Measurements from ENCODE around the gene RHBDL3. TPM values are rescaled to one million over a fixed set of nuclear protein-coding genes. Genes with fewer than 3 reads are reported as not detected.

The RHBDL3 gene
- total and polyA plus RNA-seq, 4 donors = 0.14 to 0.51 (median 0.25) TPM

DNA sequence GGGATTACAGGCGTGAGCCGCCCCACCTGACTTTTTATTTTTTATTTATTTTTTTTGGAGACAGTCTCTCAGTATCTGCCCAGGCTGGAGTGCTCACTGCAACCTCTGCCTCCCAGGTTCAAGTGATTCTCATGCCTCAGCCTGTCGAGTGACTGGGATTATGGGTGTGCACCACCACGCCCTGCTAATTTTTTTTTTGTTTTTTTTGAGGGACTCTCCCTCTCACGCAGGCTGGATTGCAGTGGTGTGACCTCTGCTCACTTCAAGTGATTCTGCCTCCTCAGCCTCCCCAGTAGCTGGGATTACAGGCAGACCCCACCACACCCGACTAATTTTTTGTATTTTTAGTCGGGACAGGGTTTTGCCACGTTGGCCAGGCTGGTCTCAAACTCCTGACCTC is 92.0 kb downstream of the RHBDL3 start:
- no peak overlapping the region for H3K9ac ChIP-seq (ENCODE audit: insufficient read depth in 1 of 2, low read length in 2 of 2)
- no peak overlapping the region for H3K4me3 ChIP-seq
- H3K27ac ChIP-seq (ENCODE audit: low read depth in 1 of 2, low read length in 1 of 2) = no peak overlapping the region
- ATAC-seq (ENCODE audit: insufficient read depth, low FRiP score) (no peak), DNase-seq (no peak)
- 85 to 93% methylated on average over 8 of the region's 8 CpGs for WGBS, 2 donors
- no peaks in the 10 kb centered on the region for H3K9me3 ChIP-seq (ENCODE audit: control insufficient read depth in 4 of 4, insufficient read depth in 3 of 4, low read length in 3 of 4)
- peaks cover 0 to 21% (median 6%) of the 10 kb centered on the region in 5 donors for H3K4me1 ChIP-seq (ENCODE audit: control insufficient read depth in 5 of 5, insufficient read depth in 5 of 5, low read length in 5 of 5)
- TF ChIP-seq, protein P1, sequence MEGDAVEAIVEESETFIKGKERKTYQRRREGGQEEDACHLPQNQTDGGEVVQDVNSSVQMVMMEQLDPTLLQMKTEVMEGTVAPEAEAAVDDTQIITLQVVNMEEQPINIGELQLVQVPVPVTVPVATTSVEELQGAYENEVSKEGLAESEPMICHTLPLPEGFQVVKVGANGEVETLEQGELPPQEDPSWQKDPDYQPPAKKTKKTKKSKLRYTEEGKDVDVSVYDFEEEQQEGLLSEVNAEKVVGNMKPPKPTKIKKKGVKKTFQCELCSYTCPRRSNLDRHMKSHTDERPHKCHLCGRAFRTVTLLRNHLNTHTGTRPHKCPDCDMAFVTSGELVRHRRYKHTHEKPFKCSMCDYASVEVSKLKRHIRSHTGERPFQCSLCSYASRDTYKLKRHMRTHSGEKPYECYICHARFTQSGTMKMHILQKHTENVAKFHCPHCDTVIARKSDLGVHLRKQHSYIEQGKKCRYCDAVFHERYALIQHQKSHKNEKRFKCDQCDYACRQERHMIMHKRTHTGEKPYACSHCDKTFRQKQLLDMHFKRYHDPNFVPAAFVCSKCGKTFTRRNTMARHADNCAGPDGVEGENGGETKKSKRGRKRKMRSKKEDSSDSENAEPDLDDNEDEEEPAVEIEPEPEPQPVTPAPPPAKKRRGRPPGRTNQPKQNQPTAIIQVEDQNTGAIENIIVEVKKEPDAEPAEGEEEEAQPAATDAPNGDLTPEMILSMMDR (IDR thresholded peaks at IDR 0.05; ENCODE audit: control extremely low read depth, extremely low read depth) = no peak
- H3K36me3 ChIP-seq (ENCODE audit: control insufficient read depth in 4 of 4, insufficient read depth in 4 of 4, low read length in 4 of 4) = peaks cover 22 to 57% (median 42%) of the 10 kb centered on the region in 4 donors
- H3K27me3 ChIP-seq (ENCODE audit: control insufficient read depth in 3 of 3, insufficient read depth in 3 of 3, low read length in 2 of 3) = no peaks in the 10 kb centered on the region

DNA sequence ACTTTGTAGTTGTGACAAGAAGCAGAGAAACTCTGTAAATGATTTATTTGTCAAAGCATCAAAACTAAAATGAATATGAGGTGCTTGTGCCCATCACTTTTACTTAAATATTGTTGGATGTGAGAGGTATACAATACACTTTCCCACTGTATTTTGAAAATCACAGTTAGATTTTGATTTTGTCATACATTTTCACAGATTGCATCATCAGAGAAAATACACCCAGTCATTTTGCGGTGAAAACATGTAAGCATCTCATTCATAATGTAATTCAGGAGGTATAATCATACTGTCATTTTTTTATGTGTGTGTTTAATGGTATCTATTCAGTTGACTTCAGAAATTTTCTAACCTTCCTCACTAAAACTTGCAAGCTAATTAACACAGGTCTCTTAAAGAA is 95.6 kb downstream of the RHBDL3 start:
- no peak for ATAC-seq (ENCODE audit: insufficient read depth, low FRiP score)
- H3K36me3 ChIP-seq (ENCODE audit: control insufficient read depth in 4 of 4, insufficient read depth in 4 of 4, low read length in 4 of 4) = peaks cover 33 to 67% (median 48%) of the 10 kb centered on the region in 4 donors
- no peaks in the 10 kb centered on the region for H3K27me3 ChIP-seq (ENCODE audit: control insufficient read depth in 3 of 3, insufficient read depth in 3 of 3, low read length in 2 of 3)
- H3K9ac ChIP-seq (ENCODE audit: insufficient read depth in 1 of 2, low read length in 2 of 2) = no peak overlapping the region
- no peak for DNase-seq
- no peak overlapping the region for H3K4me3 ChIP-seq
- TF ChIP-seq, protein P1 (IDR thresholded peaks at IDR 0.05; ENCODE audit: control extremely low read depth, extremely low read depth) = no peak
- 81 to 84% methylated on average over 1 of the region's 1 CpG for WGBS, 2 donors
- no peaks in the 10 kb centered on the region for H3K9me3 ChIP-seq (ENCODE audit: control insufficient read depth in 4 of 4, insufficient read depth in 3 of 4, low read length in 3 of 4)
- peaks cover 0 to 1% (median 0%) of the 10 kb centered on the region in 5 donors for H3K4me1 ChIP-seq (ENCODE audit: control insufficient read depth in 5 of 5, insufficient read depth in 5 of 5, low read length in 5 of 5)
- H3K27ac ChIP-seq (ENCODE audit: low read depth in 1 of 2, low read length in 1 of 2) = no peak overlapping the region

DNA sequence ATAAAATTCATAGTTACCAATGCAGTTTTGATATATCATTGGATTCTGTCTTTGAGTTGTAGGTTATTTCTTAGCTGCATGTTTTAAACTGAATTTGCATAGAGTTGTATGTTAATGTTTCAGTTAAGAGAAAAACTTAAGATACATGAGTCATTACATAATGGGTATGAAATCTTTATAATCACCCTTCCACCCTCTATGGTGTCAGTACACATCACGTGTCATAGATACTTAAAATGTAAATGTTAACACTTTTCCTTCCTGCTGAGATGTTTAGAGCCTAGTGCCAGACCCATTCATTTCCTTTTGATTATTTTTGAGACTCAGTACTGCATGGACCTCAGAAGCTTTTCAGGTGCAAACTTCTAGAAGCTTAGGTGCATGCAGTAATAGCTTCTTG is 104.8 kb downstream of the RHBDL3 start:
- no peak overlapping the region for H3K9ac ChIP-seq (ENCODE audit: insufficient read depth in 1 of 2, low read length in 2 of 2)
- H3K9me3 ChIP-seq (ENCODE audit: control insufficient read depth in 4 of 4, insufficient read depth in 3 of 4, low read length in 3 of 4) = no peaks in the 10 kb centered on the region
- ATAC-seq (ENCODE audit: insufficient read depth, low FRiP score) (no peak), DNase-seq (no peak)
- H3K4me1 ChIP-seq (ENCODE audit: control insufficient read depth in 5 of 5, insufficient read depth in 5 of 5, low read length in 5 of 5) = no peaks in the 10 kb centered on the region
- H3K36me3 ChIP-seq (ENCODE audit: control insufficient read depth in 4 of 4, insufficient read depth in 4 of 4, low read length in 4 of 4) = peaks cover 24 to 74% (median 46%) of the 10 kb centered on the region in 4 donors
- H3K27ac ChIP-seq (ENCODE audit: low read depth in 1 of 2, low read length in 1 of 2) = no peak overlapping the region
- TF ChIP-seq, protein P1 (IDR thresholded peaks at IDR 0.05; ENCODE audit: control extremely low read depth, extremely low read depth) = no peak
- 51 to 64% methylated on average over 1 of the region's 1 CpG for WGBS, 2 donors
- H3K27me3 ChIP-seq (ENCODE audit: control insufficient read depth in 3 of 3, insufficient read depth in 3 of 3, low read length in 2 of 3) = no peaks in the 10 kb centered on the region
- no peak overlapping the region for H3K4me3 ChIP-seq

Small RNA genes within 50 kb of the gene (small RNA-seq; reads per million reads assigned to genes)
- not detected for gene UBL5P2 (ENCODE audit: low replicate concordance)

Other genes starting within 250 kb of the RHBDL3 start
- gene RHOT1, start 123.3 kb upstream of the RHBDL3 start, total RNA-seq = 10 to 100 TPM; 33.4 to 90.5 TPM
- gene RHOT1, start 123.3 kb upstream of the RHBDL3 start, polyA plus RNA-seq = 10 to 100 TPM; 28.5 to 56.3 TPM
- 10 to 100 TPM; 17.6 to 23.4 TPM for gene C17orf75, start 76.3 kb downstream of the RHBDL3 start, total RNA-seq
- 10 to 100 TPM in 1 of 2 donors, 1 to 10 TPM in 1; 8.5 to 12.9 TPM for gene C17orf75, start 76.3 kb downstream of the RHBDL3 start, polyA plus RNA-seq
- 100 to 1,000 TPM; 134 to 321 TPM for gene ZNF207, start 84.3 kb downstream of the RHBDL3 start, total RNA-seq
- gene ZNF207, start 84.3 kb downstream of the RHBDL3 start, polyA plus RNA-seq = 100 to 1,000 TPM in 1 of 2 donors, 10 to 100 TPM in 1; 51.3 to 103 TPM
- gene PSMD11, start 178.7 kb downstream of the RHBDL3 start, total RNA-seq = 10 to 100 TPM; 74.1 to 87.9 TPM
- 10 to 100 TPM; 47.8 to 61.2 TPM for gene PSMD11, start 178.7 kb downstream of the RHBDL3 start, polyA plus RNA-seq
- gene CDK5R1, start 221.2 kb downstream of the RHBDL3 start, total RNA-seq = 1 to 10 TPM; 1.7 to 2.2 TPM
- under 1 TPM; 0.41 to 1.00 TPM for gene CDK5R1, start 221.2 kb downstream of the RHBDL3 start, polyA plus RNA-seq